GM12801 (cell line): ENCODE results near the gene ANK2.

Experiments
- CTCF ChIP-seq: IDR thresholded peaks from one replicate; pipeline ENCODE4 v1.5.1; 2011; ENCODE audit warnings: control low read depth; ENCODE audit not compliant: insufficient read length; ENCODE audit errors: extremely low read depth

Gene ANK2

GRCh38 chr4:113394108-113394729 is 344.8 kb downstream of the ANK2 start:
- no peak for TF ChIP-seq CTCF

- no peak for TF ChIP-seq CTCF
These were observed 345.5 kb downstream of the ANK2 start for GRCh38 chr4:113394730-113395530.

- no peak for TF ChIP-seq CTCF
These were observed 347.8 kb downstream of the ANK2 start for GRCh38 chr4:113397114-113397701.

GRCh38 chr4:113398441-113399143 is 349.1 kb downstream of the ANK2 start:
- TF ChIP-seq CTCF: no peak

GRCh38 chr4:113404167-113404571 is 354.7 kb downstream of the ANK2 start:
- no peak for TF ChIP-seq CTCF

- TF ChIP-seq CTCF: no peak
These were observed 355.4 kb downstream of the ANK2 start for GRCh38 chr4:113404841-113405240.
